NCI-H187 (cell line): Measurements from ENCODE around the gene GLS2.
"Not testable (repeated sequence)": the region's sequence is repeated elsewhere in the genome, so short reads cannot be mapped to it uniquely, and the experiment has no call there.

ENCODE experiments used
- DNase-seq, 2 experiments: peaks; one replicate each; lab custom pipeline; 2025; lab: John Stamatoyannopoulos, UW

GLS2 gene

GRCh38 chr12:56493409-56494105, 5.6 kb upstream of the GLS2 start:
- DNase-seq, result not testable (repeated sequence)

- DNase-seq, result no peak
Measured at GRCh38 chr12:56490360-56490759, 2.4 kb upstream of the GLS2 start.

- DNase-seq, result peak; percentile 60 to 84
Measured at GRCh38 chr12:56487448-56488040, 417 bp downstream of the GLS2 start.

- DNase-seq, result no peak
Measured at GRCh38 chr12:56486694-56487093, 1.3 kb downstream of the GLS2 start.

GRCh38 chr12:56484566-56484965, 3.4 kb downstream of the GLS2 start:
- DNase-seq, result no peak

- no peak for DNase-seq
Measured at GRCh38 chr12:56479625-56480024, 8.3 kb downstream of the GLS2 start.

- DNase-seq, result no peak
Measured at GRCh38 chr12:56477521-56478225, 10.3 kb downstream of the GLS2 start.

- DNase-seq, result no peak
Measured at GRCh38 chr12:56476972-56477432, 11.0 kb downstream of the GLS2 start.

GRCh38 chr12:56476143-56476542, 11.8 kb downstream of the GLS2 start:
- DNase-seq, result no peak

GRCh38 chr12:56474389-56474788, 13.6 kb downstream of the GLS2 start:
- no peak for DNase-seq

- DNase-seq, result no peak
Measured at GRCh38 chr12:56469007-56469930, 18.7 kb downstream of the GLS2 start.

- DNase-seq, result peak; percentile 92 to 96
Measured at GRCh38 chr12:56468216-56469006, 19.6 kb downstream of the GLS2 start, which contains the start of gene SPRYD4. Gene SPRYD4 (plus strand): TSS chr12:56468578. CDS start chr12:56468592, 14 bp downstream.

GRCh38 chr12:56462565-56462964, 25.4 kb downstream of the GLS2 start:
- DNase-seq, result no peak

- no peak for DNase-seq
Measured at GRCh38 chr12:56461235-56462159, 26.5 kb downstream of the GLS2 start.

GRCh38 chr12:56457817-56458216, 30.1 kb downstream of the GLS2 start:
- no peak for DNase-seq

- DNase-seq, result no peak
Measured at GRCh38 chr12:56454557-56454956, 33.4 kb downstream of the GLS2 start, which contains the start of gene MIP. Gene MIP (minus strand): TSS chr12:56454657. CDS start chr12:56454613, 44 bp downstream.

- DNase-seq, result no peak
Measured at GRCh38 chr12:56451147-56451546, 36.8 kb downstream of the GLS2 start.

GRCh38 chr12:56450241-56450640, 37.7 kb downstream of the GLS2 start:
- no peak for DNase-seq

GRCh38 chr12:56449622-56449984, 38.4 kb downstream of the GLS2 start:
- no peak for DNase-seq
